GM13976 (cell line): Measurements from ENCODE around the gene ADAMTS2.

Source experiments
- DNase-seq: peaks from one replicate; pipeline ENCODE4 v3.0.0; 2012; ENCODE audit warnings: low spot score
- in situ Hi-C: fragments of 300-500 bp; cut with MboI; formaldehyde crosslinking; loops from one replicate; pipeline ENCODE4 v1.12.0; 2022; ENCODE audit warnings: low sequenced_read_pairs, mixed read lengths, inconsistent platforms; ENCODE audit not compliant: unreplicated experiment
- TF ChIP-seq, protein P1 (sequence below): IDR thresholded peaks from 2 replicates; pipeline ENCODE4 v1.5.1; 2012; ENCODE audit warnings: borderline replicate concordance, mild to moderate bottlenecking; ENCODE audit not compliant: insufficient read depth; ENCODE audit errors: extremely low read depth, missing control alignments, control extremely low read depth

The ADAMTS2 gene

DNA sequence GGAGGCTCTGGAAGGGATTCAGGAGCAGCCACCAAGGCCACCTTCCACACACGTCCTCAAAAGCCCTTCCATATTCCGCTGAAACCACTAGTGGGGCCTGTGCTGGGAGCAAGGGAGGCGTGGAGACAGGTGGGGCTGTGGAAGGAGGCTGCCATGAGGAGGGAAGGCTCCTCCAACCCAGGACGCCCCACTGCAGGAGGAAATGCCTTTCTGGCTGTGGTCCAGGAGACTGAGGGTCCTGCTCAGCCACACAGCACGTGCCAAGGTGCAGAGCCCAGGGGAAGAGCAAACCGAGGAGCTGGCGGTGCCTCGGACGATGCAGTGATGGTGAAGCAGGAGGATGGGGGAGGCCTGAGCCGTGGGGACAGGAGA, 49.5 kb downstream of the ADAMTS2 start:
- TF ChIP-seq, protein P1, sequence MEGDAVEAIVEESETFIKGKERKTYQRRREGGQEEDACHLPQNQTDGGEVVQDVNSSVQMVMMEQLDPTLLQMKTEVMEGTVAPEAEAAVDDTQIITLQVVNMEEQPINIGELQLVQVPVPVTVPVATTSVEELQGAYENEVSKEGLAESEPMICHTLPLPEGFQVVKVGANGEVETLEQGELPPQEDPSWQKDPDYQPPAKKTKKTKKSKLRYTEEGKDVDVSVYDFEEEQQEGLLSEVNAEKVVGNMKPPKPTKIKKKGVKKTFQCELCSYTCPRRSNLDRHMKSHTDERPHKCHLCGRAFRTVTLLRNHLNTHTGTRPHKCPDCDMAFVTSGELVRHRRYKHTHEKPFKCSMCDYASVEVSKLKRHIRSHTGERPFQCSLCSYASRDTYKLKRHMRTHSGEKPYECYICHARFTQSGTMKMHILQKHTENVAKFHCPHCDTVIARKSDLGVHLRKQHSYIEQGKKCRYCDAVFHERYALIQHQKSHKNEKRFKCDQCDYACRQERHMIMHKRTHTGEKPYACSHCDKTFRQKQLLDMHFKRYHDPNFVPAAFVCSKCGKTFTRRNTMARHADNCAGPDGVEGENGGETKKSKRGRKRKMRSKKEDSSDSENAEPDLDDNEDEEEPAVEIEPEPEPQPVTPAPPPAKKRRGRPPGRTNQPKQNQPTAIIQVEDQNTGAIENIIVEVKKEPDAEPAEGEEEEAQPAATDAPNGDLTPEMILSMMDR, result no peak
- DNase-seq, result no peak
- in situ Hi-C loops, result no loop called here

DNA sequence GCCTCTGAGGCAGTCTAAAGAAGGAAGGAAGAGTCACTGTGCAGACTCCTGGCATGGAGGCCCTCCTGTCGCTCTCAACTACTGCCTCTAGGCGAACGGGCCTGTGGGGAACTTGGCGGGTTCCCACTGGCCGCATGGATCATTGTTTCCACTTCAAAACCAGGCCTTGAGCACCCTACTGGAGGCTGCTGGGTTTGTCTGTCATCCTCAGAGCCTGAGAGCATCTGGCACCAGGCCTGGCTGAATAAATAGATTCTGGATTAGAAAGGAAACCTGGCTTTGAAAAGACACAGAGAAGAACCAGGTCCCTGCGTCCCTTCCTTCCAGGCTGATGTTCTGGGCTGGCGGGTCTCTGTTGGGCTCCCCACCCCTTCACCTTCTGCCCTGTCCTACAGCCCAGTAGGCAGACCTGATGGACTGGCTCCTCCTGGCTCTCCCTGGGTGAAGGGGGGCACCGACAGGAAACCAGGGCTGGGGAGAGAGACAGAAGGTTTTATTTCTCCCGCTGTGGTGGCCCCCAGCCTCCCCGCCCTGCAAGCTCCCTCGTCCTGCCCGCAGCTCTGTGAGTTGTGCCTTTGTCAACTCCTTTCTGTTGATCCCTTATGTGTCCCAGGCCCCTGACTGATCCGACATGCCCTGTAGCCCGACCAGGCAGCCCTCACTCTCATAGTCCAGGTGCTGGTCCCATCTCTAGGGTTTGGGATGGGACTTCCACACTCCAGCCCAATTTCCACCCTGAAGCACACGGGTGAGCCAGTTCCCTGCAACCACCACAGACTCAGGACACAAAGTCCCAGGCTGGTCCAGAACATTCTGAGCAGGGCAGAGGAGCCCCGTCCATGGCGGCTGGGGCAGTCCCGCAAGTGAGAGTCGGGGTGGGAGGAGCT, 50.1 kb downstream of the ADAMTS2 start:
- in situ Hi-C loops, result no loop called here
- no peak for DNase-seq

GRCh38 chr5:179294131-179294780, 51.0 kb downstream of the ADAMTS2 start:
- in situ Hi-C loops, result no loop called here
- no peak for DNase-seq
- TF ChIP-seq, protein P1, result no peak

More for the DNA sequence above, 50.1 kb downstream of the ADAMTS2 start:
- TF ChIP-seq, protein P1, result no peak

- TF ChIP-seq, protein P1, result no peak
- no peak for DNase-seq
- in situ Hi-C loops, result no loop called here
Measured at GRCh38 chr5:179292681-179293635, 52.3 kb downstream of the ADAMTS2 start.

- no peak for DNase-seq
- TF ChIP-seq, protein P1, result no peak
- in situ Hi-C loops, result no loop called here
Measured at GRCh38 chr5:179292202-179292601, 53.1 kb downstream of the ADAMTS2 start.

- TF ChIP-seq, protein P1, result no peak
- in situ Hi-C loops, result no loop called here
- no peak for DNase-seq
Measured at GRCh38 chr5:179290681-179291540, 54.4 kb downstream of the ADAMTS2 start.
